Spleen (tissue), 11 donors: ENCODE results near the gene ZNF385C. TPM values are rescaled to one million over a fixed set of nuclear protein-coding genes. Genes with fewer than 3 reads are reported as not detected.

ENCODE experiments used
- DNase-seq: peaks from one replicate; pipeline ENCODE4 v3.0.0-alpha.2; 2020
- H3K27ac ChIP-seq, 8 donors: fragments of 200-600 bp; sonication (generic) in 7 of 8; 1 replicate in 4 of 8; 2 replicates in 4 of 8; pipeline versions ENCODE4 v1.5.0 to v1.8.0; 2016 to 2021; ENCODE audit warnings: inconsistent platforms in 4 of 8, mild to moderate bottlenecking in 4 of 8, moderate library complexity in 1 of 8
- H3K27me3 ChIP-seq, 7 donors: fragments of 200-600 bp; sonication (generic) in 6 of 7; replicated peaks in 1 of 7; 1 replicate in 4 of 7; 2 replicates in 3 of 7; pipeline versions ENCODE4 v1.5.0 to v1.8.0; 2016 to 2021; ENCODE audit warnings: inconsistent platforms in 3 of 7, mild to moderate bottlenecking in 1 of 7
- H3K36me3 ChIP-seq, 6 donors: fragments of 200-600 bp; sonication (generic) in 5 of 6; 1 replicate in 4 of 6; 2 replicates in 2 of 6; pipeline versions ENCODE4 v1.5.0 to v1.8.0; 2016 to 2021; ENCODE audit warnings: inconsistent platforms in 2 of 6
- H3K4me1 ChIP-seq, 6 donors: fragments of 200-600 bp; sonication (generic) in 5 of 6; 1 replicate in 3 of 6; 2 replicates in 3 of 6; pipeline versions ENCODE4 v1.5.0 to v1.8.0; 2016 to 2021; ENCODE audit warnings: inconsistent platforms in 3 of 6
- H3K4me3 ChIP-seq, 8 donors: fragments of 200-600 bp; sonication (generic) in 7 of 8; 1 replicate in 4 of 8; 2 replicates in 4 of 8; pipeline versions ENCODE4 v1.5.0 to v1.8.0; 2016 to 2021; ENCODE audit warnings: inconsistent platforms in 4 of 8, mild to moderate bottlenecking in 4 of 8, moderate library complexity in 2 of 8
- H3K9me3 ChIP-seq, 8 donors: fragments of 200-600 bp; sonication (generic) in 7 of 8; 1 replicate in 4 of 8; 2 replicates in 4 of 8; pipeline versions ENCODE4 v1.5.0 to v1.8.0; 2016 to 2021; ENCODE audit warnings: inconsistent platforms in 4 of 8
- POLR2A ChIP-seq, 3 donors: fragments of 450-650 bp; IDR thresholded peaks; one replicate each; pipeline ENCODE4 v1.5.1; 2017; ENCODE audit warnings: antibody characterized with exemption in 3 of 3, mild to moderate bottlenecking in 1 of 3
- POLR2AphosphoS5 ChIP-seq, 3 donors: sonication (generic); formaldehyde crosslinking; IDR thresholded peaks; one replicate each; pipeline ENCODE4 v1.5.1; 2017; ENCODE audit warnings: antibody characterized with exemption in 3 of 3
- WGBS, 5 donors: extraction: QIAGEN DNeasy Blood & Tissue Kit in 3 of 5; methylation state at CpG; one replicate each; pipeline versions ENCODE4 v1.1.5 to v1.1.7; 2013 to 2018; 5-methylcytosine and 5-hydroxymethylcytosine counted together
- intact Hi-C: fragments of 100-400 bp; cut with DNase I; formaldehyde crosslinking; loops from one replicate; pipeline ENCODE4 v1.15.0; 2023; ENCODE audit warnings: low total_unique reads
- polyA plus RNA-seq, 3 donors: library from polyadenylated mRNA; stranded (reverse); fragments of 200-250 nt; gene quantifications; one replicate each; pipeline ENCODE4 v1.2.1, GENCODE V29; 2013
- total RNA-seq, 7 donors: library from RNA; depleted of rRNA in 3 of 7; stranded (reverse); fragments of >200 nt in 3 of 7; fragmentation: NEBNext Ultra II Directional in 4 of 7; extraction: Animal tissue kit (Norgen Biotek cat#: 25700) in 4 of 7; gene quantifications; one replicate each; pipeline versions ENCODE4 v1.1.0 to v1.2.1, GENCODE V29; 2016 to 2021
- TF ChIP-seq, protein P1 (sequence below), 11 experiments: fragments of 200-600 bp in 7 of 11; fragments of 450-650 bp in 4 of 11; sonication (generic) in 4 of 11; IDR thresholded peaks in 8 of 11; conservative IDR thresholded peaks in 3 of 11; 1 replicate in 7 of 11; 2 replicates in 4 of 11; pipeline versions ENCODE4 v1.4.0 to v1.8.0; 2016 to 2021; ENCODE audit warnings: antibody characterized with exemption in 11 of 11, inconsistent platforms in 4 of 11, mild to moderate bottlenecking in 1 of 11
- donor health status: healthy with polysubstance abuse.
- donor health status: DM: no; HTN: no; CAD: no; lungs with moderate emphysema.
- donor health status: DM: no; HTN: no; CAD: no.
- donor health status: Bipolar disorder and iron deficiency.
- donor health status: healthy.
- donor health status: DM: no; HTN: no; CAD: no.
- donor health status: DM: yes; HTN: yes; CAD: no.

The ZNF385C gene
- total and polyA plus RNA-seq, 10 donors = 0.17 to 0.60 (median 0.41) TPM; not detected in 2

DNA sequence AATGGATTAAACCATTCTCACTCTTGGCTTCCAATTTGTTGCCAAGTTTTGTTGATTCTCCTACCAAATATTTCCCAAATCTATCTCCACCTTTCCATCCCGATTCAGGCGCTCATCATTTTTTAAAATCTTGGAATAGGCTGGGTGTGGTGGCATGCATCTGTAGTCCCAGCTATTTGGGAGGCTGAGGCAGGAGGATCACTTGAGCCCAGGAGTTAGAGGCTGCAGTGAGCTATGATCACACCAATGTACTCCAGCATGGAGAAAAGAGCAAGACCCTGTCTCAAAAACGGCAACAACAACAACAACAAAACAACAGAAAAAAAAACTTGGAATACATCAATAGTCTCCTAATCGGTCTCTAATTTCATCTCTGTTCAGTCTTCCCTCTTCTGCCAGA is 79.3 kb downstream of the ZNF385C start:
- no peaks in the 10 kb centered on the region for H3K27me3 ChIP-seq
- no peak for DNase-seq
- 89 to 96% (median 92%) methylated on average over 4 of the region's 4 CpGs for WGBS, 5 donors
- H3K36me3 ChIP-seq = peaks cover 0 to 36% (median 22%) of the 10 kb centered on the region in 6 donors
- no peaks in the 10 kb centered on the region for H3K9me3 ChIP-seq
- no peak overlapping the region for H3K4me3 ChIP-seq
- H3K27ac ChIP-seq = no peak overlapping the region
- peaks cover 30 to 91% (median 72%) of the 10 kb centered on the region in 6 donors for H3K4me1 ChIP-seq
- intact Hi-C loops = loop anchor here (10.0 kb wide), 1 partner anchor 54 kb away; the partner anchor contains the start of gene CNP
- no peak for TF ChIP-seq POLR2AphosphoS5 (IDR thresholded peaks at IDR 0.05)
- no peak for TF ChIP-seq POLR2A (IDR thresholded peaks at IDR 0.05)
- TF ChIP-seq, protein P1, sequence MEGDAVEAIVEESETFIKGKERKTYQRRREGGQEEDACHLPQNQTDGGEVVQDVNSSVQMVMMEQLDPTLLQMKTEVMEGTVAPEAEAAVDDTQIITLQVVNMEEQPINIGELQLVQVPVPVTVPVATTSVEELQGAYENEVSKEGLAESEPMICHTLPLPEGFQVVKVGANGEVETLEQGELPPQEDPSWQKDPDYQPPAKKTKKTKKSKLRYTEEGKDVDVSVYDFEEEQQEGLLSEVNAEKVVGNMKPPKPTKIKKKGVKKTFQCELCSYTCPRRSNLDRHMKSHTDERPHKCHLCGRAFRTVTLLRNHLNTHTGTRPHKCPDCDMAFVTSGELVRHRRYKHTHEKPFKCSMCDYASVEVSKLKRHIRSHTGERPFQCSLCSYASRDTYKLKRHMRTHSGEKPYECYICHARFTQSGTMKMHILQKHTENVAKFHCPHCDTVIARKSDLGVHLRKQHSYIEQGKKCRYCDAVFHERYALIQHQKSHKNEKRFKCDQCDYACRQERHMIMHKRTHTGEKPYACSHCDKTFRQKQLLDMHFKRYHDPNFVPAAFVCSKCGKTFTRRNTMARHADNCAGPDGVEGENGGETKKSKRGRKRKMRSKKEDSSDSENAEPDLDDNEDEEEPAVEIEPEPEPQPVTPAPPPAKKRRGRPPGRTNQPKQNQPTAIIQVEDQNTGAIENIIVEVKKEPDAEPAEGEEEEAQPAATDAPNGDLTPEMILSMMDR (IDR thresholded peaks at IDR 0.05 in 8 of 11, conservative IDR thresholded peaks at IDR 0.05 in 3 of 11) = no peak

DNA sequence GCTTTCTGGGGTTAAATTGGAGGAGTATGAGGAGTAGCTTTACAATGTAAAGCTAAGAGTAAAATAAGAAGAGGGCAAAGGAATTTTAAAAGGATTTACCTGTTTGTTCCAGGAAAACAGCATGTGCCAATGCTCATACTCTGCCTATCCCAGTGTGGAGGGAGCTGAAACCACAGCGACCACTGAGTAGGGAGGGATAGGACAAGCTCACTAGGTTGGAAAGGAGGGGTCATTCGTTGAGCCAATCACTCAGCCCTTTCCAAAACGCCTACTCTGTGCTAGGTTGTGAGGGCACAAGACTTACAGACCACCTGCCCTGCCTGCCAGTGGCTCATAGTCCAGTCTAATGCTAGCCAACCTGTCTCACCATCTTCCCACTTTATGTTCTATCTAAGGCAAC is 79.9 kb downstream of the ZNF385C start:
- no peaks in the 10 kb centered on the region for H3K9me3 ChIP-seq
- intact Hi-C loops = loop anchor here (10.0 kb wide), 1 partner anchor 54 kb away; the partner anchor contains the start of gene CNP
- H3K4me1 ChIP-seq = peaks cover 36 to 91% (median 74%) of the 10 kb centered on the region in 6 donors
- peak; percentile 31 for DNase-seq
- H3K36me3 ChIP-seq = peaks cover 0 to 36% (median 16%) of the 10 kb centered on the region in 6 donors
- H3K4me3 ChIP-seq = peak overlapping the region in 6 of 8 donors; percentile 75 to 98 (median 92)
- WGBS, 5 donors = 47 to 58% (median 48%) methylated on average over 3 of the region's 3 CpGs
- TF ChIP-seq POLR2A (IDR thresholded peaks at IDR 0.05) (no peak), POLR2AphosphoS5 (IDR thresholded peaks at IDR 0.05) (no peak)
- TF ChIP-seq, protein P1 (IDR thresholded peaks at IDR 0.05 in 8 of 11, conservative IDR thresholded peaks at IDR 0.05 in 3 of 11) = no peak
- H3K27me3 ChIP-seq = no peaks in the 10 kb centered on the region
- peak overlapping the region in 4 of 8 donors; percentile 94 to 96 (median 95) for H3K27ac ChIP-seq

DNA sequence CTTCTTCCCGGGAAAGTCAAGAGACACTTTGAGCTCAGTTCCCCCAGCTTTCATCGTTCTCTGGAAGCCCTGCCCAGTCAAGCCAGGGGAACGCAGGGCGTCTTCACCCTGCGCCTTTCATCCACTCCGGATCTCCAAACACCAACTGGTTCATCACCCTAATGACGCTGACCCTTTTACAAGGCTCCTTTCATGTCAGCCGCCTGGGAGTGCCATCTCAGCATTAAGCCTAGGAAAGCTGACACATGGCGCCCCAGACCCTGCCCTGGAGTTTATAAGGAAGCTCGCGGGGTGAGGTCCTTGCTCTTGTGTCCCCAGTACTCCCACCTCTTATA is 80.4 kb downstream of the ZNF385C start:
- WGBS, 5 donors = 8 to 12% (median 9%) methylated on average over 11 of the region's 11 CpGs
- peaks cover 0 to 31% (median 11%) of the 10 kb centered on the region in 6 donors for H3K36me3 ChIP-seq
- TF ChIP-seq POLR2AphosphoS5 (IDR thresholded peaks at IDR 0.05) (no peak), POLR2A (IDR thresholded peaks at IDR 0.05) (no peak)
- TF ChIP-seq, protein P1 (IDR thresholded peaks at IDR 0.05 in 8 of 11, conservative IDR thresholded peaks at IDR 0.05 in 3 of 11) = no peak
- H3K27ac ChIP-seq = peak overlapping the region; percentile 89 to 96 (median 94)
- peak; percentile 72 for DNase-seq
- intact Hi-C loops = loop anchor here (10.0 kb wide), 1 partner anchor 53 kb away; the partner anchor contains the start of gene CNP
- peak overlapping the region; percentile 75 to 98 (median 92) for H3K4me3 ChIP-seq
- H3K4me1 ChIP-seq = peaks cover 36 to 91% (median 76%) of the 10 kb centered on the region in 6 donors
- no peaks in the 10 kb centered on the region for H3K9me3 ChIP-seq
- H3K27me3 ChIP-seq = no peaks in the 10 kb centered on the region

DNA sequence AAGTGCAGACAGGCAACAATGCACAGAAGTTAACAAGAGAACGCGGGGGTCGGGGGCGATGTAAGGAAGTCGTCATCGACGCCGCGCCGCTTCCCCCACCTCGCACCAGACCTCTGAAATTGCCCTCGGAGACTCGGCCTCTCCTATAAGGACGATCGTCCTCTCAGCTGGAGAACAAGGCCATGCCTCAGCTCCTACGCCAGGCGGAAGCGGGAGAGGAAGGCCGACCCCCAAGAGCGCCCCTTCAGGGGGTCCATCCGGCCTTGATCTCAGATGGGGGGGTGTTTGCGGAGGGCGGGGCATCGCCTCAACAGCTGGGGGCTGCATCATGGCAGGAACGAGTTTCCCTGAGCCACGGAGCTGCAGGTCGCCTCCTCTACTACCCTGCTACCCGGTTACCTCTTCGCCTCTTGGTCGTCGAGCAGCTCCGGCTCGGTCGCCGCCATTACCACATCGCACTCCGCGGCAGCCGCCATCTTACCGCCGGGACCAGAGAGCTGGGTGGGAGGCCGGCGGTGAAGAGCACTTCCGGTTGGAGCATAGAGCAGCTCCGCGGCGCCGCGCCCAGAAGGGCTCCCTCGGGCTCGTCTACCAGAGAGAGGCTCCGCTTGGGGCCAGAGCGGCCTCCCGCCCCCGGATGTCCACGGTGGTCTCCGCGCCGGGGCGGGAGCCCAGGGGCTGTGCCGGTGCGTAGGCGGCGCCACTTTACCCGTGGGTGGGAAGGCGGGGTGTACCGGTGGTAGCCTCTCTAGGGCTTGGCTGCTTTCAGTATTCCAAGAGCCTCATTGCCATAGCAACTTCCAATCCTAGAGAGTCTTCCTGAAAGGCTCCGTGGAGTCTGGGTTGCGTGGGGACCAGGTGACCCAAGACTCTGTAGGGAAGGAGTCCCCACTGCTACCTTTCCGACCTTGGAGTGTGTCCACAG is 81.1 kb downstream of the ZNF385C start, which contains the start of gene DNAJC7:
DNAJC7 (minus strand) TSS at position 499 of the 925 bp plus-strand sequence; CDS start at position 476, 23 bp downstream.
- H3K36me3 ChIP-seq = peaks cover 0 to 25% (median 4%) of the 10 kb centered on the region in 6 donors
- H3K4me1 ChIP-seq = peaks cover 41 to 91% (median 80%) of the 10 kb centered on the region in 6 donors
- intact Hi-C loops = loop anchor here (10.0 kb wide), 1 partner anchor 52 kb away; the partner anchor contains the start of gene CNP
- WGBS, 5 donors = 0 to 1% (median 0%) methylated on average over 51 to 70 of the region's 70 CpGs
- TF ChIP-seq, protein P1 (IDR thresholded peaks at IDR 0.05 in 8 of 11, conservative IDR thresholded peaks at IDR 0.05 in 3 of 11) = peak in 4 of 11 experiments; percentile 6 to 30 (median 13)
- TF ChIP-seq POLR2A (IDR thresholded peaks at IDR 0.05) = peak in 2 of 3 donors; percentile 2 to 55
- TF ChIP-seq POLR2AphosphoS5 (IDR thresholded peaks at IDR 0.05) = peak; percentile 85 to 94 (median 89)
- peak within 1 kb of the TSS; percentile 75 to 98 (median 92) for H3K4me3 ChIP-seq
- H3K27me3 ChIP-seq = no peaks in the 10 kb centered on the region
- peak; percentile 99 for DNase-seq
- H3K9me3 ChIP-seq = no peaks in the 10 kb centered on the region
- peak within 1 kb of the TSS; percentile 89 to 96 (median 94) for H3K27ac ChIP-seq
